Stomach smooth muscle (tissue), 2 donors: ENCODE measurements around the gene ABCC3.

ENCODE experiments used
- H3K27ac ChIP-seq: one replicate; pipeline ENCODE4 v1.7.0; 2013; ENCODE audit warnings: mild to moderate bottlenecking, low read length, inconsistent platforms
- H3K27me3 ChIP-seq, 2 donors: one replicate each; pipeline ENCODE4 v1.7.0; 2013; ENCODE audit warnings: low read length in 2 of 2; ENCODE audit not compliant: insufficient read depth in 2 of 2, control insufficient read depth in 1 of 2
- H3K36me3 ChIP-seq, 2 donors: one replicate each; pipeline ENCODE4 v1.7.0; 2013; ENCODE audit warnings: low read length in 2 of 2; ENCODE audit not compliant: control insufficient read depth in 2 of 2, insufficient read depth in 2 of 2
- H3K4me1 ChIP-seq: one replicate; pipeline ENCODE4 v1.7.0; 2013; ENCODE audit warnings: low read length; ENCODE audit not compliant: control insufficient read depth, insufficient read depth
- H3K4me3 ChIP-seq, 2 donors: one replicate each; pipeline ENCODE4 v1.7.0; 2013; ENCODE audit warnings: low read length in 2 of 2
- H3K9ac ChIP-seq, 2 donors: one replicate each; pipeline ENCODE4 v1.7.0; 2013; ENCODE audit warnings: low read length in 2 of 2, mild to moderate bottlenecking in 1 of 2
- H3K9me3 ChIP-seq, 2 donors: one replicate each; pipeline ENCODE4 v1.7.0; 2013; ENCODE audit warnings: low read length in 2 of 2; ENCODE audit not compliant: control insufficient read depth in 2 of 2
- donor health status: healthy.
- donor health status: Pancreatic carcinoma.

The ABCC3 gene

GRCh38 chr17:50634224-50634914 lies at the start of gene ABCC3:
Gene ABCC3 (plus strand): TSS chr17:50634881. CDS start chr17:50634937, 56 bp downstream.
- Histone ChIP-seq H3K4me3 (peak within 1 kb of the TSS; percentile 34 to 69), H3K9me3 (no peaks in the 10 kb centered on the region), H3K27me3 (peaks cover 16 to 38% of the 10 kb centered on the region in 2 donors), H3K4me1 (peaks cover 20% of the 10 kb centered on the region), H3K27ac (no peak within 1 kb of the TSS), H3K36me3 (no peaks in the 10 kb centered on the region), H3K9ac (no peak within 1 kb of the TSS)

GRCh38 chr17:50585346-50585745 lies 49.3 kb upstream of the ABCC3 start:
- Histone ChIP-seq H3K27me3 (no peaks in the 10 kb centered on the region), H3K27ac (no peak overlapping the region)

DNA sequence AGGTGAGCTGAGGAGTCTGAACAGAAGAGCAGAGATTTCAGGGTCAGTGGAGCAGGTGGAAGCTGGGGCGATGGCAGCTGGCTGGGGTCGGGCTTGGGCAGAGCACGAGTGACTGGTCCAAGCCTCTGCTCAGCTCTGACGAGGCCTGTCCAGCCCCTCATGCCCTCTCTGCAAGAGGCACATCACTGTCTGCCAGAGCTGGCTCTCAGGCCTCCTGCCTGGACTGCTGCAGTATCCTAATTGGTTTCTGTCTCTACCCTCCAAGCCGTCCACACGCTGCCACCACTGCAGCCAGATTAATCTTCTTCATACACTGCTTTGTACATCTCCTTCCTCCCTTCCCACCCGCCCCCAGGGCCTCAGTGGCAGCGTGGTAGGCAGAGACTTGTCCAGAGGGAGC lies 48.8 kb upstream of the ABCC3 start:
- no peaks in the 10 kb centered on the region for H3K36me3 ChIP-seq
- no peak overlapping the region for H3K27ac ChIP-seq

More at GRCh38 chr17:50585346-50585745, 49.3 kb upstream of the ABCC3 start:
- Histone ChIP-seq H3K9me3 (no peaks in the 10 kb centered on the region), H3K4me1 (peaks cover 17% of the 10 kb centered on the region), H3K4me3 (no peak overlapping the region), H3K9ac (no peak overlapping the region), H3K36me3 (no peaks in the 10 kb centered on the region)

GRCh38 chr17:50586421-50587247 lies 48.0 kb upstream of the ABCC3 start:
- Histone ChIP-seq H3K9ac (no peak overlapping the region), H3K36me3 (no peaks in the 10 kb centered on the region), H3K27ac (no peak overlapping the region), H3K4me1 (peaks cover 17% of the 10 kb centered on the region), H3K9me3 (no peaks in the 10 kb centered on the region), H3K4me3 (no peak overlapping the region), H3K27me3 (no peaks in the 10 kb centered on the region)

More for the DNA sequence above, 48.8 kb upstream of the ABCC3 start:
- peaks cover 17% of the 10 kb centered on the region for H3K4me1 ChIP-seq
- H3K4me3 ChIP-seq: no peak overlapping the region
- no peak overlapping the region for H3K9ac ChIP-seq
- no peaks in the 10 kb centered on the region for H3K27me3 ChIP-seq
- no peaks in the 10 kb centered on the region for H3K9me3 ChIP-seq

- H3K4me1 ChIP-seq: peaks cover 17% of the 10 kb centered on the region
- no peak overlapping the region for H3K9ac ChIP-seq
- no peaks in the 10 kb centered on the region for H3K36me3 ChIP-seq
- no peak overlapping the region for H3K27ac ChIP-seq
- H3K4me3 ChIP-seq: no peak overlapping the region
- no peaks in the 10 kb centered on the region for H3K27me3 ChIP-seq
- no peaks in the 10 kb centered on the region for H3K9me3 ChIP-seq
Observed at GRCh38 chr17:50587571-50587970, 47.1 kb upstream of the ABCC3 start.

DNA sequence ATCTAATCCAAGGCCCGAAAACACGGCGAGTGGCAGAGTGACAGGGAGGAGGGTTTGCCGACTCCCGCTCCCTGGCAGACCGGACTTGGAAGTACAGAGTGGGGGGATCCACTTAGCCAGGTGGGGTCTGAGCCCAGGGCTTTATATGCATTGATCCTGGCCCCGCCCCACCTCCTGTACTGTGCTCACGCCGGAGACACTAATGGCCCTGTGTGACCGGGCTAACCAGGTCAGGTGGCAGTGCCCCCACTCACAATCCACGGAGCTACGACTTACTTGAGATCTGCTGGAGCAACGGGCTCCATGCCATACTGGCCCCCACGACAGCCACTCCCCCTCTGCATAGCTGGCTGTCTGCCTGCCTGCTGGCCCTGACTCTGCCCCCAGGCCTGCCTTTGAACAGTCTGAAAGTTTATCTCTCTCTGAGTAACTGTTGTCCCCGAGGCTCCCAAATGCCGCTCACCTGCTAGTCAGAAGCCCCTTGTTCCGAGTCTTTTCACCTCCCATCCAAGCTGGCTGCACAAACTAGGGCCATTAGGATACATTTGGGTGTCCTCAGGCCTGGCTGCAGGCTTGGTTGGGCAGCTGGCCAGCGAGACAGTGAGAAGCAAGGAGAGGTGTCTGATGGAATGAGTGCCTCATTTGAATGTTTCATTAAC lies 46.2 kb upstream of the ABCC3 start:
- Histone ChIP-seq H3K36me3 (no peaks in the 10 kb centered on the region), H3K27me3 (no peaks in the 10 kb centered on the region), H3K9me3 (no peaks in the 10 kb centered on the region), H3K4me1 (peaks cover 17% of the 10 kb centered on the region), H3K9ac (no peak overlapping the region), H3K27ac (no peak overlapping the region), H3K4me3 (no peak overlapping the region)

DNA sequence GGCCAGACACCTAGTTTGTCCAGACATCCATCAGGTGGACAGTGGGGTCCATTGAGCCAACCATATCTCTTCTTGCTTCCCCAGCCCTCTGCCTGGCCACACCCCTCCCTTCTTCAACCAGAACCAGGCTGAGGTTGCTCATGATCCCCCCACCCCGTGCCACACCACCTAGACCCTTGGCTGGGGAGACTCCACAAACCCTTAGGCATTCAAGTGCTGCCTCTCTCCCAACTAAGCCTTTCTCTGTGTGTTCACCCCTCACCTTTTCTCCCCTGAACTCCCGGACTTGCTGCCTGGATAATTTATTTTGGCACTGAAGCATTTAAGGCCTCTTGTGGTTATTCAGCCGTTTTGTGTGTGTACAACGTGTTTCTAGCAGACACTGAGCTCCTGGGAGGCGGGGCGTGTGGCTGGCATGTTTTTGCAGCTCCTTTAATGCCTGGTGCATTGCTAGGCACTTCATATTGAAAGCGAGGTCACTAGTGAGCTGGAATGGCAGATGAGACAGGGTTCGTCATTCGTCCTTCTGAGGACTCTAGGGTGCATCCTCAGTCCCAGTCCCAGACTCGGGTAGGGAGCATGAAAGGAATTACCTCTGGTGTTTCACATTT lies 45.5 kb upstream of the ABCC3 start:
- Histone ChIP-seq H3K36me3 (no peaks in the 10 kb centered on the region), H3K9ac (peak overlapping the region; percentile 28 to 29), H3K27ac (no peak overlapping the region), H3K4me1 (peaks cover 17% of the 10 kb centered on the region), H3K27me3 (no peaks in the 10 kb centered on the region), H3K4me3 (no peak overlapping the region), H3K9me3 (no peaks in the 10 kb centered on the region)

GRCh38 chr17:50590946-50591737 lies 43.5 kb upstream of the ABCC3 start:
- H3K36me3 ChIP-seq: no peaks in the 10 kb centered on the region
- no peak overlapping the region for H3K9ac ChIP-seq
- H3K4me1 ChIP-seq: peaks cover 17% of the 10 kb centered on the region
- no peak overlapping the region for H3K27ac ChIP-seq
- no peaks in the 10 kb centered on the region for H3K27me3 ChIP-seq
- no peak overlapping the region for H3K4me3 ChIP-seq
- H3K9me3 ChIP-seq: no peaks in the 10 kb centered on the region

- H3K36me3 ChIP-seq: no peaks in the 10 kb centered on the region
- no peaks in the 10 kb centered on the region for H3K9me3 ChIP-seq
- no peak overlapping the region for H3K4me3 ChIP-seq
- no peaks in the 10 kb centered on the region for H3K27me3 ChIP-seq
- H3K9ac ChIP-seq: no peak overlapping the region
- no peak overlapping the region for H3K27ac ChIP-seq
- H3K4me1 ChIP-seq: peaks cover 17% of the 10 kb centered on the region
Observed at GRCh38 chr17:50593321-50593720, 41.4 kb upstream of the ABCC3 start.
